Neural cell (in vitro differentiated cells): ENCODE data around the gene COL4A1. TPM values are rescaled to one million over a fixed set of nuclear protein-coding genes. Genes with fewer than 3 reads are reported as not detected.
A peak's percentile ranks its signal among the peaks of the same experiment; 100 is the strongest.

Experiments
- H2AFZ ChIP-seq: fragments of 200-600, 300-800 bp; sonication (generic), shearing (Covaris generic); 2 replicates; pipeline ENCODE4 v1.6.0; 2014; ENCODE audit warnings: low read depth, mild to moderate bottlenecking, antibody characterized with exemption, low read length, moderate library complexity
- H3F3A ChIP-seq: fragments of 200-600 bp; shearing (Covaris generic); 2 replicates; pipeline ENCODE4 v1.6.1; 2016; ENCODE audit warnings: mild to moderate bottlenecking, moderate library complexity, mixed read lengths, antibody characterized with exemption, low read length; ENCODE audit not compliant: insufficient read depth, poor library complexity, severe bottlenecking
- H3K27ac ChIP-seq: fragments of 200-600, 300-800 bp; sonication (generic), shearing (Covaris generic); 2 replicates; pipeline ENCODE4 v1.5.1; 2014; ENCODE audit warnings: mild to moderate bottlenecking, low read length, moderate library complexity
- H3K27me3 ChIP-seq: fragments of 300-800, 200-600 bp; sonication (generic), shearing (Covaris generic); 2 replicates; pipeline ENCODE4 v1.6.0; 2014; ENCODE audit warnings: mild to moderate bottlenecking, low read depth, low read length, moderate library complexity; ENCODE audit not compliant: insufficient read depth
- H3K36me3 ChIP-seq: fragments of 300-800, 200-600 bp; sonication (generic), shearing (Covaris generic); 2 replicates; pipeline ENCODE4 v1.5.1; 2014; ENCODE audit warnings: mild to moderate bottlenecking, antibody characterized with exemption, low read length, moderate library complexity; ENCODE audit not compliant: insufficient read depth
- H3K4me2 ChIP-seq: fragments of 300-800, 200-600 bp; sonication (generic), shearing (Covaris generic); 2 replicates; pipeline ENCODE4 v1.6.0; 2014; ENCODE audit warnings: mild to moderate bottlenecking, low read length
- H3K4me3 ChIP-seq: fragments of 300-800, 200-600 bp; sonication (generic), shearing (Covaris generic); 2 replicates; pipeline ENCODE4 v1.5.1; 2014; ENCODE audit warnings: mild to moderate bottlenecking, low read length, moderate library complexity
- H3K79me2 ChIP-seq: fragments of 200-600 bp; shearing (Covaris generic); replicated peaks from 2 replicates; pipeline ENCODE4 v1.6.0; 2014; ENCODE audit warnings: mild to moderate bottlenecking, low read length, moderate library complexity; ENCODE audit not compliant: insufficient read depth
- H3K9ac ChIP-seq: fragments of 300-800, 200-600 bp; sonication (generic), shearing (Covaris generic); 2 replicates; pipeline ENCODE4 v1.6.1; 2016; ENCODE audit warnings: mild to moderate bottlenecking, low read length, mixed read lengths
- H3K9me2 ChIP-seq: fragments of 200-600 bp; shearing (Covaris generic); 2 replicates; pipeline ENCODE4 v1.6.1; 2016; ENCODE audit warnings: mild to moderate bottlenecking, low read length, mixed read lengths; ENCODE audit not compliant: insufficient read depth
- H3K9me3 ChIP-seq: fragments of 200-600, 300-800 bp; sonication (generic), shearing (Covaris generic); 2 replicates; pipeline ENCODE4 v1.6.1; 2016; ENCODE audit warnings: mild to moderate bottlenecking, mixed run types, low read length, moderate library complexity, mixed read lengths
- H4K20me1 ChIP-seq: fragments of 200-600 bp; shearing (Covaris generic); 2 replicates; pipeline ENCODE4 v1.6.1; 2016; ENCODE audit warnings: mild to moderate bottlenecking, mixed run types; ENCODE audit not compliant: insufficient read depth
- EP300 ChIP-seq: fragments of 450-650 bp; conservative IDR thresholded peaks from 2 replicates; pipeline ENCODE4 v1.6.1; 2014; ENCODE audit warnings: antibody characterized with exemption, mild to moderate bottlenecking, moderate library complexity; ENCODE audit not compliant: poor library complexity, severe bottlenecking
- EZH2 ChIP-seq: fragments of 200-600, 300-800 bp; shearing (Covaris generic), sonication (generic); IDR thresholded peaks from 2 replicates; pipeline ENCODE4 v1.6.1; 2014; ENCODE audit warnings: antibody characterized with exemption, low read length, borderline replicate concordance, mild to moderate bottlenecking; ENCODE audit not compliant: insufficient read depth, poor library complexity, severe bottlenecking
- MXI1 ChIP-seq: fragments of 450-650 bp; conservative IDR thresholded peaks from 2 replicates; pipeline ENCODE4 v1.6.1; 2014; ENCODE audit warnings: antibody characterized with exemption, mild to moderate bottlenecking; ENCODE audit not compliant: poor library complexity, severe bottlenecking
- POLR2AphosphoS5 ChIP-seq: IDR thresholded peaks from 2 replicates; pipeline ENCODE4 v1.6.1; 2012
- RAD21 ChIP-seq: fragments of 450-650 bp; conservative IDR thresholded peaks from 2 replicates; pipeline ENCODE4 v1.6.1; 2014; ENCODE audit warnings: antibody characterized with exemption, mild to moderate bottlenecking, moderate library complexity
- REST ChIP-seq: IDR thresholded peaks from 2 replicates; pipeline ENCODE4 v1.6.1; 2012; ENCODE audit warnings: borderline replicate concordance
- SMC3 ChIP-seq: fragments of 450-650 bp; conservative IDR thresholded peaks from 2 replicates; pipeline ENCODE4 v1.6.1; 2014; ENCODE audit warnings: antibody characterized with exemption, mild to moderate bottlenecking, moderate library complexity; ENCODE audit not compliant: poor library complexity
- TAF1 ChIP-seq: IDR thresholded peaks from 2 replicates; pipeline ENCODE4 v1.6.1; 2012; ENCODE audit warnings: low read depth
- polyA plus RNA-seq: library from polyadenylated mRNA; depleted of rRNA; stranded (reverse); fragments of >200 nt; gene quantifications from 2 replicates; pipeline ENCODE4 v1.2.3, GENCODE V29; 2014
- TF ChIP-seq, protein P1 (sequence below): fragments of 450-650 bp; IDR thresholded peaks from 2 replicates; pipeline ENCODE4 v1.5.1; 2014; ENCODE audit warnings: antibody characterized with exemption, mild to moderate bottlenecking, moderate library complexity; ENCODE audit not compliant: poor library complexity, severe bottlenecking

The COL4A1 gene
- polyA plus RNA-seq, 1 donor from 2014 or later = 13.1 TPM

DNA sequence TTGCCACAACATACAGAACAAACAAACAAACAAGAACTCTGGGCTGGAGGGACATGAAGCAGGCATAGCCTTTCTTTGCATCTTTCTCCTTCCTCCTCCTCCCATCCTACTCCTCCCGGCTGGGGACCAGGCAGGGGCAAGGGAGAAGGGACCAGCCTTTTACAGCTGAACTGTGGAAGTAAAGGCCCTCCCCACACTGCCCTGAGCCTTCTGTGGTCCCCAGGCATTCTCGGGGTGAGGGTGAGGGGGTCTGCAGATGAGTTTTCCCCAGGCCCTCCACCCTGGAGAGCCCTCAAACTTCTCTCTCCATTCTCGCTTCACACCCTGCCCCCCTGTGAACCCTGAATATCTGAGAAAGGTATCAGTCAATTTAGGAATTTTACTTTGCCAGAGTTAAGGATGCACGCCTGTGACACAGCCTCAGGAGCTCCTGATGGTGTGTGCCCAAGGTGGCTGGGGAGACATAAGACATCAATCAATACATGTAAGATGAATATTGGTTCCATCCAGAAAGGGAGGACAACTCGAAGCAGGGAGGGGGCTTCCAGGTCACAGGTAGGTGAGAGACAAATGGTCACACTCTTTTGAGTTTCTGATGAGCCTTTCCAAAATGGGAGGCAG, 170.9 kb downstream of the COL4A1 start:
- no peaks in the 10 kb centered on the region for H4K20me1 ChIP-seq
- no peaks in the 10 kb centered on the region for H3F3A ChIP-seq
- no peak overlapping the region for H2AFZ ChIP-seq
- H3K79me2 ChIP-seq = no peaks in the 10 kb centered on the region
- TF ChIP-seq TAF1 (no peak), POLR2AphosphoS5 (no peak), EZH2 (no peak), SMC3 (no peak), EP300 (no peak), REST (no peak), MXI1 (no peak), RAD21 (no peak)
- TF ChIP-seq, protein P1, sequence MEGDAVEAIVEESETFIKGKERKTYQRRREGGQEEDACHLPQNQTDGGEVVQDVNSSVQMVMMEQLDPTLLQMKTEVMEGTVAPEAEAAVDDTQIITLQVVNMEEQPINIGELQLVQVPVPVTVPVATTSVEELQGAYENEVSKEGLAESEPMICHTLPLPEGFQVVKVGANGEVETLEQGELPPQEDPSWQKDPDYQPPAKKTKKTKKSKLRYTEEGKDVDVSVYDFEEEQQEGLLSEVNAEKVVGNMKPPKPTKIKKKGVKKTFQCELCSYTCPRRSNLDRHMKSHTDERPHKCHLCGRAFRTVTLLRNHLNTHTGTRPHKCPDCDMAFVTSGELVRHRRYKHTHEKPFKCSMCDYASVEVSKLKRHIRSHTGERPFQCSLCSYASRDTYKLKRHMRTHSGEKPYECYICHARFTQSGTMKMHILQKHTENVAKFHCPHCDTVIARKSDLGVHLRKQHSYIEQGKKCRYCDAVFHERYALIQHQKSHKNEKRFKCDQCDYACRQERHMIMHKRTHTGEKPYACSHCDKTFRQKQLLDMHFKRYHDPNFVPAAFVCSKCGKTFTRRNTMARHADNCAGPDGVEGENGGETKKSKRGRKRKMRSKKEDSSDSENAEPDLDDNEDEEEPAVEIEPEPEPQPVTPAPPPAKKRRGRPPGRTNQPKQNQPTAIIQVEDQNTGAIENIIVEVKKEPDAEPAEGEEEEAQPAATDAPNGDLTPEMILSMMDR = no peak
- H3K27me3 ChIP-seq = peaks cover 18% of the 10 kb centered on the region
- no peak overlapping the region for H3K4me2 ChIP-seq
- no peak overlapping the region for H3K4me3 ChIP-seq
- H3K27ac ChIP-seq = no peak overlapping the region
- no peak overlapping the region for H3K9ac ChIP-seq
- no peaks in the 10 kb centered on the region for H3K9me3 ChIP-seq
- H3K36me3 ChIP-seq = no peaks in the 10 kb centered on the region
- no peaks in the 10 kb centered on the region for H3K9me2 ChIP-seq

DNA sequence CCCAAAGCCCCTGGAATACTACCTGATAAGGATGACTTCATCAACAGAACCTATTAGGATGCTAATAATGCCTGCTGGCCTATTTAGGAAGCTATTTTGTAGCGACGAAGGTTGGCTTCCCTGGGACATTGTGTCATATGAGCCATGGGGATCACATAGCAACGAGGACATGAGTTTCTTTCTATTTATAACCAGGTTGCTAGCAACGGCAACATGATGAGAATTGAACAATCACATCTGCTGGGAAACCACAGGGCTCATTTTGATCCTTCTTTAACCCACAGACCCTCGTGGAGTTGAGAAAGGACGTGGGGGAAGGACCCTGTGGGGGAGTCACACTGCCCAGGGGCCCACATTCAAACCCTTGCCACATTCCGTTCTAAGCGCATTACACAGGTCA, 172.2 kb downstream of the COL4A1 start:
- H3K9ac ChIP-seq = no peak overlapping the region
- peaks cover 18% of the 10 kb centered on the region for H3K27me3 ChIP-seq
- no peaks in the 10 kb centered on the region for H3K9me3 ChIP-seq
- no peaks in the 10 kb centered on the region for H4K20me1 ChIP-seq
- H3K4me2 ChIP-seq = no peak overlapping the region
- TF ChIP-seq POLR2AphosphoS5 = peak; percentile 54
- no peak for TF ChIP-seq EZH2
- peak; percentile 69 for TF ChIP-seq EP300
- TF ChIP-seq RAD21 = no peak
- no peak for TF ChIP-seq MXI1
- peak; percentile 20 for TF ChIP-seq REST
- no peak for TF ChIP-seq SMC3
- TF ChIP-seq, protein P1 = no peak
- no peak for TF ChIP-seq TAF1
- H2AFZ ChIP-seq = no peak overlapping the region
- H3K79me2 ChIP-seq = no peaks in the 10 kb centered on the region
- H3K27ac ChIP-seq = peak overlapping the region; percentile 38
- H3K9me2 ChIP-seq = no peaks in the 10 kb centered on the region
- H3K4me3 ChIP-seq = peak overlapping the region; percentile 17
- H3K36me3 ChIP-seq = no peaks in the 10 kb centered on the region
- no peaks in the 10 kb centered on the region for H3F3A ChIP-seq
